IPS-NIHi7 (cell line): ENCODE measurements around the gene WRAP53.

Experiments used
- DNase-seq: peaks from one replicate; pipeline ENCODE4 v3.0.0; 2012; ENCODE audit warnings: mixed read lengths; ENCODE audit errors: extremely low spot score

Gene WRAP53

DNA sequence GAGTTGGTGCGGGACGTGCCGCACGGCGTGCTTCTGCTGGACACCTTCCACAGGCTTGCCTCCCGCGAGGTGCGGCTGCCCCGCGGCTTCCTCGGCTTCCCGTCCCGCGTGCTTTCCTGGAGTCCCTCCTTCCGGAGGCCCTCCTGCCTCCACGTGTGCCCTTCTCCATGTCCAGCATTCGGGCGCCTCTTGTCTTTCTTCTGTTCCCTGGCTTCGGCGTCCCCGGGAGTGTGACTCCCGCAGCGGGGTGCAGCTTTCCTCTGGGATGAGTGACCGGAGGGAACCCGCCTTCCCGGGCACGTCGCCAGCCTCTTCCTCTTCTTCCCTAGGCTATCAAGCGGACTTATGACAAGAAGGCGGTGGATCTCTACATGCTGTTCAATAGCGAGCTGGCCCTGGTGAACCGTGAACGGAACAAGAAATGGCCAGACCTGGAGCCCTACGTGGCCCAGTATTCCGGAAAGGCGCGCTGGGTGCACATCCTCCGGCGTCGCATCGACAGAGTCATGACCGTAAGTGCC, 52.3 kb downstream of the WRAP53 start:
- DNase-seq, result no peak

- no peak for DNase-seq
Observed at GRCh38 chr17:7742729-7743128, 54.5 kb downstream of the WRAP53 start.

GRCh38 chr17:7744416-7744815, 56.1 kb downstream of the WRAP53 start:
- no peak for DNase-seq

DNA sequence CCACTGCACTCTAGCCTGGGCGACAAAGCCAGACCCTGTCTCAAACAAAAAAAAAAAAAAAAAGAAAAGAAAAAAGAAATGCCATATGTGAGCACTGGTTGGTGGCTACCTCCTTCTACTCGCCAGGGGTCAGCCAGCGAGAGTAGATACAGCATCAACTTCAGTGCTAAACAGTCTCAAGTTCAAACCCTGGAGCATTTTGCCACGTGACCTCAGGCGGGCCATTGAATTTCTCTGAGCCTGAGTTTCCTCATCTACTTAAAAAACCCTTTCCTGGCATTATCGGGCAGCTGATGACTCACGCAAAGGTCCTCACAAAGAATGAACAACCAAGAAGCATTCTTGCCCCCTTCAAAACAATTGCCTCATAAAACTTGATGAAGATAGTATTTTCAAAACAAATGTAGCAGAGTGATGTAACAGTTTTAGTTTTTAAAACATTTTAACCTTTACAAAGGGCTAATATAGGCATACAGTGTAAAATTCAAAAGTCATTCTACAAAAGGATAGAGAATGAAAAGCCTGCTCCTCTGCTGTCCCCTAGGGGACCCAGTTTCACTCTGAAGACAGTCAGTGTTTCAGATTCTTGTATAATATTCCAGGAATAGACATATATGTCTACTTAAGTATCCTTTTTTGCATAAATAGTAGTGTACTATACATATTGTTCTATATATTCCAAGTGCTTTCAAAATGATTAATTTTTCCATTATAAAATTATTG, 57.6 kb downstream of the WRAP53 start:
- no peak for DNase-seq

GRCh38 chr17:7747635-7748071, 59.4 kb downstream of the WRAP53 start:
- no peak for DNase-seq

DNA sequence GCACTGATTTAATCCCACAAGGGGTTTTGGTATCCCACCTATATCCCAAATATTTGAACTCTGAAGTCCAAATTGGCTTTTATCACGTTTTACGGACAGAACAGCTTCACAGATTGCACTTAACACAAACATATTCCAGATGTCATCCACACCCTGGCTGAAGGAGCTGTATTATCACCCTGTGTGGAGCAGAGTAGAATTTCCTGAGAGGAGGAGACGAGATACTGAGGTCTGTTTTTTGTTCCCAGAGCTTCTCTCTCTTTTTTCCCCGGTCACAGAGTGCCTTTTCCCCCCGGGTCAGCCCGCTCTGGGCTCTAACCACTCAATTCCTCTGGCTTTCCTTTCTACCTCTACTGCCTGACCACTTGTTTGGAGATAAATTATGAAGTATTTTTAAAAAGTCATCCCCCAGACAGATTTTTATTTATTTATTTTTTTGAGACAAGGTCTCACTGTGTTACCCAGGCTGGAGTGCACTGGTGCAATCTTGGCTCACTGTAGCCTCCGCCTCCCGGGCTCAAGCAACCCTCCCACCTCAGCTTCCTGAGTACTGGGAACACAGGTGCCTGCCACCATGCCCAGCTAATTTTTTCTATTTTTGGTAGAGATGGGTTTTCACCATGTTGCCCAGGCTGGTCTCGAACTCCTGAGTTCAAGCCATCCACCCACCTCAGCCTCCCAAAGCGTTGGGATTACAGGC, 59.9 kb downstream of the WRAP53 start:
- DNase-seq, result no peak

DNA sequence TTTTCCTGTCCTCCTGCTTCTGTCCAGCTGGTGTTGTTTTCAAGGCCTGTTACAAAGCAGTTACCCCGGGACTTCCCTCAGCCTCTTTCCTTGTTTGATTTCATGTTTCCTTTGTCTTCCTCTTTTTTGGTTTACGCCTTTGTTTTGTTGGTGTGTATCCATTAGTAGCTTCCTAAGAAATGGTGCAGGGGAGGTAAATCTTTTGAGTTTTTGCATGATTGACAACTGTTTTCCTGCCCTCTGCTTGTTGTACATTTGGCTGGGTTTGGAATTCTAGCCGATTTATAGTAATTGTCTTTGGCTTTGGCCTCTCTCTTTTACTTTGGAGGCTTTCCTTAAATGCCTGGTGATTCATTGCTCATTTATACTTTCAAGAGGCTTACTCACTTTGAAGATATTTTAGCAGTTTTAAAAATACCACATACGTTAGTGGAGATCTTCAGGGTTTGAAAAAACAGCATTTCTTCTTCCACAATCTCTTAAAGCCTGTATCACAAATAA, 62.1 kb downstream of the WRAP53 start:
- no peak for DNase-seq
